Left cardiac atrium (tissue), 4 donors: Measurements from ENCODE around the gene DHCR7. TPM values are rescaled to one million over a fixed set of nuclear protein-coding genes. Genes with fewer than 3 reads are reported as not detected.

Source experiments
- ATAC-seq, 2 donors: fragments of 200-7000 bp; cut with Tn5 transposase; one replicate each; pipeline ENCODE4 v1.9.1; 2020; ENCODE audit warnings: mild to moderate bottlenecking in 2 of 2, moderate library complexity in 2 of 2
- DNase-seq: peaks from one replicate; pipeline ENCODE4 v3.0.0-alpha.2; 2020
- intact Hi-C, 2 donors: fragments of 100-400 bp; cut with DNase I; formaldehyde crosslinking; loops; one replicate each; pipeline versions ENCODE4 v1.14.1 to v1.15.1; 2022 to 2023
- total RNA-seq, 2 donors: library from RNA; stranded (reverse); fragmentation: NEBNext Ultra II Directional; extraction: Animal tissue kit (Norgen Biotek cat#: 25700); gene quantifications; one replicate each; pipeline ENCODE4 v1.2.1, GENCODE V29; 2021
- donor health status: DM: no; HTN: yes; CAD: no.
- donor health status: DM: no; HTN: yes; CAD: no; lungs with severe emphysema.
- donor health status: DM: yes; HTN: yes; CAD: no.
- donor health status: Dilated cardiomyopathy.

Gene DHCR7
- total RNA-seq, 2 donors from 2014 or later = 53.8 to 63.3 TPM

GRCh38 chr11:71443736-71444445 lies 4.3 kb downstream of the DHCR7 start:
- no peak for DNase-seq
- ATAC-seq = no peak
- intact Hi-C loops = no loop called here

DNA sequence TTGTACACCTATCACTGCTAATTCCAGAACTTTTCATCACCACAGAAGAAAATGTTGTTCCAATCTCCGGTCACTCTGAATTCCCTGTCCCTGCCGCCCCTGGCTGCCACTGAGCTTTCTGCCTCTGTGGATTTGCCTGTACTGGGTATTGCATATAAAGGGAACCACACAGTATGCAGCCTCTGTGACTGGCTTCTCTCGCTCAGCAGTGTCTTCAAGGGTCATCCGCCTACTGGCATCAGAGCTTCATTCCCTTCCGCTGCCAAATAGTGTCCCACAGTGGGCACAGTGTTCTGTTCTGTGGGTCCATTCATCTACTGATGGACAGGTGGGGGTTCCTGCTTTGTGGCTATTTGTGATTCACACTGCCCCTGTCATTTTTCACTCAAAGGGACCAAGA lies 5.3 kb downstream of the DHCR7 start:
- intact Hi-C loops = no loop called here
- no peak for ATAC-seq
- peak; percentile 6 for DNase-seq

DNA sequence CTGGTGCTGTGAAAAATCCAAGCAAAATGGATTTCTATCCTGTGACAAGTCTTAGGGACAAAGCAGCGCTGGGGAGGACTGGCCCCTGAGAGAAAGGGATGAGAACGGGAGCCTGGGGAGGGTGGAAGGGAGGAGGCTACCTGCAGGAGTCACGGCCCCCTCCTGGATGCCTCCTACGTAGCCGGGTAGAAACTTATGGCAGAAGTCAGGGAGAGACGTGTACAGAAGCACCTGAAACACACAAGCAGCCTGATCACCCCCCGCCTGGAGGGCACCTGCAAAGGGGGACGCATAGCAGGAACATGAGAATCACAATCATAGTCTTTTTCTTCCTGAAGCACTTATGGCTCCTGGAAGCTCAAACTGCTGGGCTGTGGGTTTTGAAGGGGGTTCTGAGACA lies 6.1 kb downstream of the DHCR7 start:
- ATAC-seq = no peak
- no peak for DNase-seq
- intact Hi-C loops = no loop called here

DNA sequence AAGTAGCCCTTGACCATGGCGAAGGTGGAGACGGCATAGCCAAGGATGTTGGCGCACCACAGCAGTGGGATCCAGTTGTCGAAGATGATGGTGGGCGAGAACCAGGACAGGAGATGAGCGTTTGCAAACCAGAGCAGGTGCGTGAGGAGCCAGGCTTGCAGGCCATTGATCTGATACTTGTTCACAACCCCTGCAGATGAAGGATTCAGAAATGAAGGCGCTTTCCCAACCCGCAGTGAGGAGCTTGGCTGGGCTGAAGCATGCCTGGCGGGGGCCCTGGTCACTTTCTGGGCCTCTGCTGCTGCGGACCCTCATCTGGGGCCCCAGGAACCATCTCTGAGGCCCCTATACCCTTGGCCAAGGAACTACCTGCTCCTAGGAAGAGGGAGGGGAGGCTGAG lies 6.9 kb downstream of the DHCR7 start:
- intact Hi-C loops = no loop called here
- no peak for ATAC-seq
- no peak for DNase-seq

- DNase-seq (no peak), ATAC-seq (no peak)
- intact Hi-C loops = no loop called here
These were observed 8.0 kb downstream of the DHCR7 start for GRCh38 chr11:71440021-71440755.

DNA sequence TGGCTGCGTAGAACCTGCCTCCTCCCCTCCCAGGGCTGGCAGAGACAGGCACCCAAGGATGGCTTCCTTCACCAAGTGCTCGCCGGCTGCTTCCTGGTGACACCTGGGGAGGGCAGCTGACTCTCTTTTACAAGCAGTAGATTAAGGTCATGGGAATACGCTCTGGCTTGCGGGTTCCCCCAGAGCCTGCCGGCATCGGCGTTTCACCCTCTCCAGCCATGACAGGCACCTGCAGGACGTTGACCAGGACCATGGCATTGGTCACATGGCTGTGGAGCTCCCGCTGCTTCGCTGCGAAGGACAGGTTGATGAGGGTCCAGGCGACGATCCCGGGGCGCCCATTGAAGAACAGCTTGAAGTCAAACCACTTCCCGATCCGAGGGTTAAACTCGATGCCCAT lies 9.5 kb downstream of the DHCR7 start:
- intact Hi-C loops = no loop called here
- ATAC-seq (no peak), DNase-seq (no peak)

- intact Hi-C loops = no loop called here
- DNase-seq = no peak
- ATAC-seq = no peak
These were observed 10.3 kb downstream of the DHCR7 start for GRCh38 chr11:71437879-71438278.

- DNase-seq (no peak), ATAC-seq (no peak)
- intact Hi-C loops = no loop called here
These were observed 10.8 kb downstream of the DHCR7 start for GRCh38 chr11:71437399-71437798.

GRCh38 chr11:71436861-71437260 lies 11.3 kb downstream of the DHCR7 start:
- ATAC-seq (no peak), DNase-seq (no peak)
- intact Hi-C loops = no loop called here

DNA sequence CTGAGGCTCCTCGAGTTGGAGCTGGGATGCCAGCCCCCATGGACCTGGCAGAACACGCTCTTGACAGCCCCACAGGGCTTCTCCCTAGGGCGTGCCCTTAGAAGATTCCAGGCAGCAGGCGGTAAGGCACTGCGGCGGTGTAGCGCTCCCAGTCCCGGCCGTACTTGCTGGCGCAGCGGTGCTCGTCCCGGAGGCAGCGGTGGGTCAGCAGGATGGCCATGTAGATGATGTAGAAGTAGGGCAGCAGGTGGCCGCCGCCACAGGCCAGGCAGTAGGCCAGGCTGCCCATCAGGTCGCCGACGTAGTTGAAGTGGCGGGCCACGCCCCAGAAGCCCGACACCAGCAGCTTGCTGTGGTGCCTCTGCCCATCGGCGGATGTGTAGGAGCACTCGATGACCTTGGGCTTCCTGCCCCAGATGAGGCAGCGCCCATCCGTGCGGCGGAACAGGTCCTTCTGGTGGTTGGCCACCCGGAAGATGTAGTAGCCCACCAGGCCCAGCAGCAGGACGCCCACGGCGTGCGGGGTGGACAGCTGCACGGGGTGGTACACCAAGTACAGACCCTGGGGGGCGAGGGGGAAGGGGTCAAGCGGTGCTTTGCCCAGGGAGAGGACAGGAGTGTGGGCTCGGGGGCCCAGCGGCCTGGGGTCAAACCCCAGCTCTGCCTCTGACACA lies 12.8 kb downstream of the DHCR7 start:
- intact Hi-C loops = no loop called here
- ATAC-seq = no peak
- no peak for DNase-seq

DNA sequence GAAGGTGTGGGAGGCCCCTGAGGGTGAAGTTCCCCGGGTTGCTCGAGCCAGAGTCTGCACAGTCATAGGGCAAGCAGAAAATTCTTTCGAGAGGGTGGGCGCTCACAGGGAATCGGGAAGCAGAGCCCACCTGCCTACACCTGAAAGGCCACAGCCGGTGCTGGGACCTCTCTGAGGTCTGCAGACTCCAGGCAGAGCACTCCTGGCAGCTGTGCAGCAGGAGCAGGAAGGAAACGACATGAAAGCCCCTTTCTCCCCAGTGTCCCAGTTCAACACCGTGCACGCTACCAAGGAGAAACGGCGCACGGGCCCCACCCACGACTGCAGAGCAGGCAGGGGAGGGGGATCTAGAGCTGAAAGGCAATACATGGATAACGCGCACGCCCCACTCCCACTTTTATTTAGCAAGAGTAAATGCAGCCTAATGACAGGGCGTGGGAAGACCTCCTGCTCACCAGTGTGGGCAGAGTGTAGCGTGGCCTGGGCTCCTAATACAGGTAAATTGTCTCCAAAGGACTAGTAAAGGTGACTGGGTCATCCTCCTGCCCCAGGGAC lies 13.5 kb downstream of the DHCR7 start:
- no peak for ATAC-seq
- intact Hi-C loops = no loop called here
- no peak for DNase-seq

DNA sequence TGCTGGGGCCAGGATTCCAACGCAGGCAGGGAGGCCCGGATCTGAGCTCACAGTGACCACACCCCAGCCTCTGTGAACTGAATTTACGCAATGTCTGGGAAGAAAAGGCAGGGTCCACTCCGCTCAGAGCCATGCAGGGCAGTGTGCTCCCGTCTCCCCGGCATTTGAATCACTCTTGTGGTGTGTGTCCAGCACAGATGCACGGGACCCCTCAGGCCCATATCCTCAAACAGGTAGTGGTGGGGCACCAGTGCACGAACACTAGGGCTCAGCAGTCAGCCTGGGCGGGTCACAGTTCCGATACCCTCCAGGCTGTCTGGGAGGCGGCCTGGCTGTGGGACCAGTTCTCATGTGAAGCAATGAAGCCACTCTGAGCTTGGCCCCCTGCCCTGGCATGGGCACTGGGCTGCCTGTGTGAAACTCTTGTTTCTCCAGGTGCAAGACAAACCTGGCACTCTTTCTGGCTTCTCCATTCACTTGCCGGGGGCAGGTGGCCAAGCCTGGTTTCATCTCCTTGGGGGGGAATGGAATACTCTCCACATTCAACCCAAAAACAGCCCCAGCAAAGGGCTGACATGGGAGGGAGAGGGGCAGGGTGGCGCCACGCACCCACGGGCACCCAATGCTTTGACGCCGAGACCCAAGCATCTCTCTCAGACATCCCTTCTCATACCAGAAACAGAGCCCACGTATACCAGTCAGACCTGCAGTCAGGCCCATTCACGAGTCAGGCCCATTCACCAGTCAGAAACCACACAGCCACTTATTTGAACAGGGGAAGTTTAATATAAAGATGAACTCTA lies 14.3 kb downstream of the DHCR7 start:
- intact Hi-C loops = no loop called here
- ATAC-seq = peak; percentile 49 to 83
- DNase-seq = peak; percentile 65

DNA sequence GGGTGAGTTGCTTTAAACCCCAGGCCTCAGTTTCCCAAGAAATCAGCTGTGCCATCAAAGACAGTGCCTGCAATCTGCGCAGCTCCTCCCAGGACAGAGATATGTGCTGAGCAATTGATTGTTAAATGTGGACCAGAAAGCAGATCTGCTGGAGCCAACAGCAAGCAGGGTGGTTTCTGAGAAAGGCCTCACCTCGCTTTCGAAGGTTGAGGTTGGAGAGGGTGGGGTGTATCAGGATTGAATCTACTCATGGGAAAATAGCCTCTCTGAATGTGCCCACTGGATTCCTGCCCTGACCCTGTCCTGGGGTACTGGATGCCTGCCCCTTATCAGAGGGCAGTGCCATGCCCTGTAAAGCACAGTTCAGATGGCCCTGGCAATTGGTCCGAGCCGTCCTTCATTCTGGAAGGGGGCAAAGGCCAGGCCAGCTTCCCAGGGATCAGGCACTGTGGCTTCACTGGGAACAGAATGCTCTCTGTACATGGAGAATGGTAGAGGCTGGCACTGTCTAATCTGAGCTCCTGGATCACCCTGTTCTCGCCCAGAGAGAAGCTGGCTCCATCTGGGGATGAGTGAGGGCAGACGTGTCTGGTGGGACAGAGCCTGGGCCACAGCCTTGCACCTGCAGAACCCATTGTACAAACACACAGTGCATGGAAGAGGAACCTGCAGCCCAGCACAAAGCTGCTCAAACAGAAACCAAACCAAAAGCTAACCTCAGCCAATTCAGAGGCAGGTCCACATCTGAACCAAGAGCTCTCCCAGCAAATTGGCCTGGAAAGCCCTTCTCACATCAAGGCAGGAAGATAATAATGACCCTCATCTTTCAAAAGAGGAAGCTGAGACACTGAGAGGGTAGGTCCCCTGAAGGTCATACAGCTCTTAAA lies 15.2 kb downstream of the DHCR7 start:
- ATAC-seq (peak; percentile 20 to 47), DNase-seq (no peak)
- intact Hi-C loops = no loop called here

DNA sequence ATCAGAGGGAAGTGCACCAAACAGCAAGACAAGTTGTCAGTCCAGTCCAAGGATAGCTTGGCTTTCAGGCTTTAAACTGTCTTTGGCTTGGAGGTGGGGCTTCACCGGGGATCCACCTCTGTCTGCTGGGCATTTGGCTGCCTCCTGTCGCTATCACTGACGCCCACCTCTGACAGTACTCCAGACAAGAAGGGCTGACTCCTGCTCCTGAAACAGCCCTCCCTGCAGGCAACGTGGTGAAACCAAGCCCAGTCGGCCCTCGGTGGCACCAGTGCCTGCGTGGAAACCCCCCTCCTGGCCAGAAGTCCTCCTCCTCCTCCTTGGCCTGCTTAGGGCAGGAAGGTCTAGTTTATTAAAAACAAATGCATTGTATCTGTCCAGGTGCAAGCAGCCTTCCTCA lies 16.9 kb downstream of the DHCR7 start:
- intact Hi-C loops = no loop called here
- ATAC-seq = no peak
- DNase-seq = no peak

DNA sequence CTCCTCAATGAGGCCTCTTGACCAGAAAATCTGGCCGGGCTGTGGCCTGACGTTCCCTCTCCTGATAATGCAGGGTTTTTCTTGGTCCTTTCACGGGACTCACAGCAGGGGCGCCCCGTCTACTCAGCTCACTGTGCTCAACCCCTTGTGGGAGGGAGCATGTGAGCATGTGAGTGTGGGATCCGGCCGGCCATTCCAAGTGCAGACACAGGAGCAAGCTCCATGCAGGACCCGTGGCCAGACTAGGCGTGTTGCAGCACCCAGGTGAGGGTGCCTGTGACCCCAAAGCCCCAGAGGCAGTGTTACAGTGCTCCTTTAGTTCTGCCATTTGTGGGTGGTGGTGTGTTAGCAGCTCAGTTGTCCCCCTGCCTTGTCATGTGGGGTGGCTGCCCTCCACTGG lies 18.0 kb downstream of the DHCR7 start:
- ATAC-seq = no peak
- intact Hi-C loops = no loop called here

GRCh38 chr11:71429701-71430100 lies 18.5 kb downstream of the DHCR7 start:
- DNase-seq (no peak), ATAC-seq (no peak)
- intact Hi-C loops = no loop called here

More for the DNA sequence above, 18.0 kb downstream of the DHCR7 start:
- no peak for DNase-seq

DNA sequence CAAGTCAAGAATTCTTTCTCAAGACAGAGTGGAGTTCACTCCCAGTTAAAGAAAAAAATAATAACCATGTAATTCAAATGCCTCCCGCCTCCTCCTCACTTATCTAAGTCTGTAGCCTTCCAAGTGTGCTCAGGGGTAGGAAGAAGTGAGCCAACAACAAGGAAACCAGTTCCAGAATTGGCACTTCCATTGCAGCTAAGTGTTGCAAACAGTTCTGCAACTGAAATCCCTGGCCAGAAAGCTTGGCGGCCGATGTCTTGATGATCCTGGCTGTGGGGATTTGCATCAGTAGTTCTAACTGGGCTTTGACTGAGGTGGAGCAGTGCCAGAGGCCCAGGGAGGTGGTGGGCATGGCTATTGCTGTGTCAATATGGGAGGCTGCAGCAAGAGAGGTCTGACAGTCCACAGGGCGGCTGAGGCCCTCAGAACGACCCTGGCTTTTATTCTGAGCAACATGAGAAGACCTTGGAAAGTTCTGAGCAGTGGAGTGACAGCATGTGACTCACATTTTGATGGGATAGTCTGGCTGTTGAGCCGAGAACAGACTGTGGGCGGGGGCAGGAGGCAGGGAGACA lies 19.2 kb downstream of the DHCR7 start:
- ATAC-seq (peak; percentile 50 to 80), DNase-seq (peak; percentile 67)
- intact Hi-C loops = no loop called here

DNA sequence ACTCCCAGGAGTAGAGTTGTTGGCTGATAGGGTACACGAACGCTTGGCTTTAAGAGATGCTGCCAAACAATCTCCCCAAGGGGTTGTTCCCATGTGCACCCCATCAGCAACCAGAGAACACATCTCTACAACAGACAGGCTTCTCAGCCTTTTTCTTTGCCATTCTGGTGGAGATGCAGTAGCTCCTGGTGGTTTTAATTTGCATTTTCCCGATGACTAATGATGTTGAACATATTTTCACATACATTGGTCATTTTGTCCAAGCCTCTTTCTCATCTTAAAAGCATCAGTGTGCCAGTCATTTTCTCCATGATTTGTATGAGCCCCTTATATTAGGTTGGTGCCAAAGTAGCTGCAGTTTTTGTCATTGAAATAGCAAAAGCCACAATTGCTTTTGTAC lies 21.8 kb downstream of the DHCR7 start:
- ATAC-seq = no peak
- DNase-seq = no peak
- intact Hi-C loops = no loop called here
